Cardiac muscle cell (in vitro differentiated cells and primary cell): ENCODE data around the gene BICD2. TPM values are rescaled to one million over a fixed set of nuclear protein-coding genes. Genes with fewer than 3 reads are reported as not detected.
A peak's percentile ranks its signal among the peaks of the same experiment; 100 is the strongest.

ENCODE experiments used
- DNase-seq, 2 donors: peaks; one replicate each; pipeline versions ENCODE4 v3.0.0 to v3.0.0-alpha.2; 2010 to 2017; ENCODE audit warnings: low read depth in 1 of 2, low spot score in 1 of 2
- H3K27ac ChIP-seq: fragments of 200-600 bp; sonication (generic); 2 replicates; pipeline ENCODE4 v1.5.1; 2016
- H3K27me3 ChIP-seq: fragments of 200-600 bp; sonication (generic); 2 replicates; pipeline ENCODE4 v1.6.0; 2016; ENCODE audit warnings: control low read depth
- H3K36me3 ChIP-seq: fragments of 200-600 bp; sonication (generic); 2 replicates; pipeline ENCODE4 v1.5.1; 2016; ENCODE audit warnings: control low read depth
- H3K4me1 ChIP-seq: fragments of 200-600 bp; sonication (generic); 2 replicates; pipeline ENCODE4 v1.8.1; 2017; ENCODE audit warnings: low read depth, mild to moderate bottlenecking, mixed run types
- H3K4me3 ChIP-seq: fragments of 200-600 bp; sonication (generic); 2 replicates; pipeline ENCODE4 v1.5.1; 2016; ENCODE audit warnings: mild to moderate bottlenecking
- H3K9me3 ChIP-seq: fragments of 200-600 bp; sonication (generic); 2 replicates; pipeline ENCODE4 v1.5.1; 2017; ENCODE audit warnings: low read depth, mild to moderate bottlenecking, control low read depth
- CTCF ChIP-seq: IDR thresholded peaks from 2 replicates; pipeline ENCODE4 v1.5.1; 2012; ENCODE audit warnings: low read depth, mild to moderate bottlenecking, low read length
- polyA plus RNA-seq: library from polyadenylated mRNA; unstranded; fragments of >200 nt; fragmentation: Nextera tagmentation; extraction: Ambion mirVana; gene quantifications from 2 replicates; pipeline ENCODE4 v1.2.1, GENCODE V29; 2016
- total RNA-seq: library from RNA; depleted of rRNA; stranded (reverse); fragments of >200 nt; gene quantifications from 2 replicates; pipeline ENCODE4 v1.2.3, GENCODE V29; 2016

Gene BICD2
- total and polyA plus RNA-seq, 2 experiments from 2014 or later, result 19.0 to 36.5 TPM

- DNase-seq, result no peak
- H3K27me3 ChIP-seq, result no peaks in the 10 kb centered on the region
- no peak for TF ChIP-seq CTCF
- no peak overlapping the region for H3K4me3 ChIP-seq
- H3K9me3 ChIP-seq, result no peaks in the 10 kb centered on the region
- H3K27ac ChIP-seq, result no peak overlapping the region
- H3K36me3 ChIP-seq, result no peaks in the 10 kb centered on the region
- peaks cover 16% of the 10 kb centered on the region for H3K4me1 ChIP-seq
Observed at GRCh38 chr9:92749071-92749933, 15.3 kb downstream of the BICD2 start.

GRCh38 chr9:92748233-92748497 is 16.5 kb downstream of the BICD2 start:
- H3K27ac ChIP-seq, result no peak overlapping the region
- no peaks in the 10 kb centered on the region for H3K9me3 ChIP-seq
- H3K27me3 ChIP-seq, result no peaks in the 10 kb centered on the region
- H3K4me3 ChIP-seq, result no peak overlapping the region
- peaks cover 14% of the 10 kb centered on the region for H3K4me1 ChIP-seq
- no peaks in the 10 kb centered on the region for H3K36me3 ChIP-seq
- no peak for DNase-seq
- TF ChIP-seq CTCF, result no peak

- H3K36me3 ChIP-seq, result no peaks in the 10 kb centered on the region
- no peak for TF ChIP-seq CTCF
- H3K4me1 ChIP-seq, result peaks cover 9% of the 10 kb centered on the region
- H3K27me3 ChIP-seq, result no peaks in the 10 kb centered on the region
- H3K9me3 ChIP-seq, result no peaks in the 10 kb centered on the region
- H3K27ac ChIP-seq, result peak overlapping the region; percentile 43
- no peak for DNase-seq
- no peak overlapping the region for H3K4me3 ChIP-seq
Observed at GRCh38 chr9:92747459-92748232, 17.0 kb downstream of the BICD2 start.

GRCh38 chr9:92746567-92747458 is 17.8 kb downstream of the BICD2 start:
- Histone ChIP-seq H3K4me1 (peaks cover 8% of the 10 kb centered on the region), H3K9me3 (no peaks in the 10 kb centered on the region), H3K27ac (peak overlapping the region; percentile 43), H3K4me3 (no peak overlapping the region), H3K36me3 (no peaks in the 10 kb centered on the region), H3K27me3 (no peaks in the 10 kb centered on the region)
- TF ChIP-seq CTCF, result no peak
- DNase-seq, result peak in 1 of 2 donors; percentile 63

GRCh38 chr9:92745881-92746280 is 18.8 kb downstream of the BICD2 start:
- no peak overlapping the region for H3K27ac ChIP-seq
- no peaks in the 10 kb centered on the region for H3K36me3 ChIP-seq
- no peaks in the 10 kb centered on the region for H3K9me3 ChIP-seq
- H3K4me3 ChIP-seq, result no peak overlapping the region
- DNase-seq, result no peak
- H3K27me3 ChIP-seq, result no peaks in the 10 kb centered on the region
- no peak for TF ChIP-seq CTCF
- H3K4me1 ChIP-seq, result peaks cover 9% of the 10 kb centered on the region
